ENCODE data around the gene CD8B2. TPM values are rescaled to one million over a fixed set of nuclear protein-coding genes. Genes with fewer than 3 reads are reported as not detected.

CD8B2 gene
- total and polyA plus RNA-seq, 10 of the 15 experiments (the other 5 are each of a cell fraction or from before 2014, with no cell fraction given) = 0.05 to 0.08 TPM; not detected in 8

DNA sequence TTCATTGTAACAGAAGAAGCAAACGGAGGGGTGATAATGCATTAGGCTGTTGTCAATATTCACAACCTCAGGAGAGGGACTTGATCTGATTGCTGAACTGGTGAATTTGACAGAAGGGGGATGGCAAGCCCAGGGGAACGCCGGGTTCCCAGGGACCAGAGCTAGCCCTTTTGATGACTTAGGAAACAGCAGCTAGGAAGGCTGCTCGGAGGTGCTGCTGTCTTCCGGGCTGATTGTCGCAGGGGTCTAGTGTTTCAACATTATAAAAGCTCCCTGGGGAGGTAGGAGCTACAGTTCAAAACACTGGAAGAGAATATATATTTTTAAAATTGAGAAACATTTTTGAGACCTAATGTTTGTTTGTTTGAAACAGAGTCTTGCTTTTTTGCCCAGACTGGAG, 47.3 kb downstream of the CD8B2 start:
- no TSS peak for BruUV-seq (replicated peaks)
- H4K20me1 ChIP-seq (ENCODE audit: control insufficient read depth, insufficient read depth) = no peaks in the 10 kb centered on the region
- no peak overlapping the region for H3K27ac ChIP-seq (ENCODE audit: control insufficient read depth, insufficient read depth)
- no peaks in the 10 kb centered on the region for H3K36me3 ChIP-seq (ENCODE audit: control insufficient read depth in 2 of 2, insufficient read depth in 2 of 2, low read length in 1 of 2)
- ChIA-PET RAD21 (ENCODE audit: unreplicated experiment) (no interaction called here), SMC1A (ENCODE audit: uncharacterized antibody, unreplicated experiment) (no interaction called here), CTCF (no interaction called here), POLR2A (no interaction called here)
- H3K4me3 ChIP-seq = no peak overlapping the region
- no peaks in the 10 kb centered on the region for H3K4me1 ChIP-seq (ENCODE audit: control insufficient read depth, insufficient read depth, low read length)
- 31% methylated on average over 6 of the region's 6 CpGs for WGBS (ENCODE audit: insufficient coverage, insufficient replicate concordance, low lambda C conversion rate, missing lambda C conversion rate)
- intact Hi-C loops (cut with micrococcal nuclease; ENCODE audit: unreplicated experiment) (no loop called here), in situ Hi-C loops (cut with MboI) (no loop called here)
- DNase-seq (ENCODE audit: low read depth, low spot score) (no peak), FAIRE-seq (no peak), ATAC-seq (no peak)
- no peak overlapping the region for H3K4me2 ChIP-seq (ENCODE audit: control insufficient read depth, insufficient read depth)
- no peaks in the 10 kb centered on the region for H3K9me3 ChIP-seq (replicated peaks; ENCODE audit: control insufficient read depth, insufficient read depth, low read length)
- no peak overlapping the region for H3K9ac ChIP-seq (ENCODE audit: control insufficient read depth, insufficient read depth, low read length)
- no peaks in the 10 kb centered on the region for H3K79me2 ChIP-seq (ENCODE audit: control insufficient read depth, insufficient read depth, low read length)
- no peak overlapping the region for H2AFZ ChIP-seq (ENCODE audit: control insufficient read depth, low read depth, low read length)
- no peaks in the 10 kb centered on the region; a peak in 1 of 4 replicates for H3K27me3 ChIP-seq (replicated peaks in 1 of 2; ENCODE audit: control insufficient read depth in 2 of 2, insufficient read depth in 2 of 2, low read length in 1 of 2)
- no peak for TF ChIP-seq PBX3 (IDR thresholded peaks at IDR 0.05; ENCODE audit: insufficient replicate concordance, low read depth, low read length)
- TF ChIP-seq, protein P1, sequence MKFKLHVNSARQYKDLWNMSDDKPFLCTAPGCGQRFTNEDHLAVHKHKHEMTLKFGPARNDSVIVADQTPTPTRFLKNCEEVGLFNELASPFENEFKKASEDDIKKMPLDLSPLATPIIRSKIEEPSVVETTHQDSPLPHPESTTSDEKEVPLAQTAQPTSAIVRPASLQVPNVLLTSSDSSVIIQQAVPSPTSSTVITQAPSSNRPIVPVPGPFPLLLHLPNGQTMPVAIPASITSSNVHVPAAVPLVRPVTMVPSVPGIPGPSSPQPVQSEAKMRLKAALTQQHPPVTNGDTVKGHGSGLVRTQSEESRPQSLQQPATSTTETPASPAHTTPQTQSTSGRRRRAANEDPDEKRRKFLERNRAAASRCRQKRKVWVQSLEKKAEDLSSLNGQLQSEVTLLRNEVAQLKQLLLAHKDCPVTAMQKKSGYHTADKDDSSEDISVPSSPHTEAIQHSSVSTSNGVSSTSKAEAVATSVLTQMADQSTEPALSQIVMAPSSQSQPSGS (IDR thresholded peaks at IDR 0.05; ENCODE audit: low read length) = no peak
- no peak for TF ChIP-seq EGR1 (IDR thresholded peaks at IDR 0.05; ENCODE audit: borderline replicate concordance in 1 of 2, low read depth in 2 of 2, low read length in 2 of 2)
- no peak for TF ChIP-seq ZNF622 (IDR thresholded peaks at IDR 0.05)
- TF ChIP-seq NR2F1 (conservative IDR thresholded peaks at IDR 0.05) = no peak
- TF ChIP-seq, protein P2, sequence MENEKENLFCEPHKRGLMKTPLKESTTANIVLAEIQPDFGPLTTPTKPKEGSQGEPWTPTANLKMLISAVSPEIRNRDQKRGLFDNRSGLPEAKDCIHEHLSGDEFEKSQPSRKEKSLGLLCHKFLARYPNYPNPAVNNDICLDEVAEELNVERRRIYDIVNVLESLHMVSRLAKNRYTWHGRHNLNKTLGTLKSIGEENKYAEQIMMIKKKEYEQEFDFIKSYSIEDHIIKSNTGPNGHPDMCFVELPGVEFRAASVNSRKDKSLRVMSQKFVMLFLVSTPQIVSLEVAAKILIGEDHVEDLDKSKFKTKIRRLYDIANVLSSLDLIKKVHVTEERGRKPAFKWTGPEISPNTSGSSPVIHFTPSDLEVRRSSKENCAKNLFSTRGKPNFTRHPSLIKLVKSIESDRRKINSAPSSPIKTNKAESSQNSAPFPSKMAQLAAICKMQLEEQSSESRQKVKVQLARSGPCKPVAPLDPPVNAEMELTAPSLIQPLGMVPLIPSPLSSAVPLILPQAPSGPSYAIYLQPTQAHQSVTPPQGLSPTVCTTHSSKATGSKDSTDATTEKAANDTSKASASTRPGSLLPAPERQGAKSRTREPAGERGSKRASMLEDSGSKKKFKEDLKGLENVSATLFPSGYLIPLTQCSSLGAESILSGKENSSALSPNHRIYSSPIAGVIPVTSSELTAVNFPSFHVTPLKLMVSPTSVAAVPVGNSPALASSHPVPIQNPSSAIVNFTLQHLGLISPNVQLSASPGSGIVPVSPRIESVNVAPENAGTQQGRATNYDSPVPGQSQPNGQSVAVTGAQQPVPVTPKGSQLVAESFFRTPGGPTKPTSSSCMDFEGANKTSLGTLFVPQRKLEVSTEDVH (IDR thresholded peaks at IDR 0.05; ENCODE audit: low read depth, partially characterized antibody) = no peak
- no peak for TF ChIP-seq SRF (IDR thresholded peaks at IDR 0.05; ENCODE audit: low read depth in 2 of 2, low read length in 2 of 2)
- no peak for TF ChIP-seq TCF12 (IDR thresholded peaks at IDR 0.05; ENCODE audit: low read depth, low read length)
- TF ChIP-seq SIX5 (IDR thresholded peaks at IDR 0.05; ENCODE audit: low read depth, low read length, severe bottlenecking) = no peak
- no peak for TF ChIP-seq ZNF24 (IDR thresholded peaks at IDR 0.05)
- TF ChIP-seq NFYB (IDR thresholded peaks at IDR 0.05; ENCODE audit: insufficient read depth, low read depth, low read length) = no peak
- no peak for TF ChIP-seq REST (IDR thresholded peaks at IDR 0.05; ENCODE audit: low read depth, low read length)
- no peak for TF ChIP-seq SREBF2 (IDR thresholded peaks at IDR 0.05; ENCODE audit: low read length)
- TF ChIP-seq RUNX3 (IDR thresholded peaks at IDR 0.05; ENCODE audit: low read length) = no peak
- TF ChIP-seq TAF1 (IDR thresholded peaks at IDR 0.05; ENCODE audit: borderline replicate concordance, low read depth, low read length) = no peak

Data from GM12878 (cell line).